Breast epithelium (tissue), 3 donors: ENCODE results near the gene SLC1A7.

Experiments used
- POLR2A ChIP-seq: fragments of 450-650 bp; IDR thresholded peaks from one replicate; pipeline ENCODE4 v1.6.1; 2016; ENCODE audit warnings: antibody characterized with exemption, mild to moderate bottlenecking, moderate library complexity
- POLR2AphosphoS5 ChIP-seq, 3 donors: sonication (generic); formaldehyde crosslinking; IDR thresholded peaks; one replicate each; pipeline ENCODE4 v1.6.1; 2017; ENCODE audit warnings: antibody characterized with exemption in 3 of 3
- TF ChIP-seq, protein P1 (sequence below), 3 donors: fragments of 450-650 bp; IDR thresholded peaks; one replicate each; pipeline ENCODE4 v1.5.1; 2016 to 2017; ENCODE audit warnings: antibody characterized with exemption in 3 of 3, mild to moderate bottlenecking in 3 of 3, moderate library complexity in 3 of 3

DNA sequence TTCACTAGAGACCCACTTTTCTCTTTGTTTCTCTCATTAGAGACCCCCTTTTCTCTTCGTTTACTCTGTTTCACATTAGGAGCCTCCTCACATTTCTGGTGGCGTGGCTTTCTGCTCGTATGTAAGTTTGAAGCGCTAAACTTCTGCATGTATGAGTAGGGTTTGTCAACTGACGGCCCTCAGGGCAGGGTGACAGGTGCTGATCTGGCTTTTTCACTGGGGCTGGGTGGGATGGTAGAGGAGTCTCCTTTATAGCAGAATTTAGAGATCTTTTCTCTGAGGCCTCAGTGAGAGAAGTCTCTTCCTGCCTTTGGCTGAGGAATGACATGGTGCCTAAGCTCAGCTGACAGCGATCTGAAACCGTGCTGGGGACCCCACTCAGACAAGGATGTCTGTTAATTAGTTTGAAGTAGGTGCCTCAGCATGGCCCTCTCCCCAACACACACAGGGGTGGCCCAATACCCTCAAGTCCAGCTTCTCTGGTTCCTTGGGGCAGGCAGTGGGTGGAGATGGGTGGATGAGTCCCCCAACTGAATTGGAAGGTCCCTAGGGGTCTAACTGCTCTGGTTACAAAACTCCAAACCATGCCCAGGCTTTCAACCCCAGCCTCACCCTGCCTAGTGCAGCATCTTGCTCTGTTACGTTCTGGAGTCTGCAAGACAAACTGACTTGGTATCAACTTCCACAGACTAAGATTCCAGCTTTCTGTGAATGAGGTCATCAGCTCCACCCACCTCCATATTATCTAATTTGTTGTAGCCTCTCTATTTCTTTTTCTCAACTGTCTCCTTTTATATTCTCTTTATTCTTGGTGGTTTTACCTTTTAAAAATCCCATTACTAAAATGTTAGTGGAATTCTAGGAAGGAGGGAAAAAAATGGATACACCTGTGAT, 3.2 kb downstream of the SLC1A7 start:
- TF ChIP-seq, protein P1, sequence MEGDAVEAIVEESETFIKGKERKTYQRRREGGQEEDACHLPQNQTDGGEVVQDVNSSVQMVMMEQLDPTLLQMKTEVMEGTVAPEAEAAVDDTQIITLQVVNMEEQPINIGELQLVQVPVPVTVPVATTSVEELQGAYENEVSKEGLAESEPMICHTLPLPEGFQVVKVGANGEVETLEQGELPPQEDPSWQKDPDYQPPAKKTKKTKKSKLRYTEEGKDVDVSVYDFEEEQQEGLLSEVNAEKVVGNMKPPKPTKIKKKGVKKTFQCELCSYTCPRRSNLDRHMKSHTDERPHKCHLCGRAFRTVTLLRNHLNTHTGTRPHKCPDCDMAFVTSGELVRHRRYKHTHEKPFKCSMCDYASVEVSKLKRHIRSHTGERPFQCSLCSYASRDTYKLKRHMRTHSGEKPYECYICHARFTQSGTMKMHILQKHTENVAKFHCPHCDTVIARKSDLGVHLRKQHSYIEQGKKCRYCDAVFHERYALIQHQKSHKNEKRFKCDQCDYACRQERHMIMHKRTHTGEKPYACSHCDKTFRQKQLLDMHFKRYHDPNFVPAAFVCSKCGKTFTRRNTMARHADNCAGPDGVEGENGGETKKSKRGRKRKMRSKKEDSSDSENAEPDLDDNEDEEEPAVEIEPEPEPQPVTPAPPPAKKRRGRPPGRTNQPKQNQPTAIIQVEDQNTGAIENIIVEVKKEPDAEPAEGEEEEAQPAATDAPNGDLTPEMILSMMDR (IDR thresholded peaks at IDR 0.05), result no peak
- TF ChIP-seq POLR2A (no peak), POLR2AphosphoS5 (IDR thresholded peaks at IDR 0.05) (no peak)
